BE2C (cell line): ENCODE measurements around the gene CTSK.
A peak's percentile ranks its signal among the peaks of the same experiment; 100 is the strongest.
"Not testable (repeated sequence)": the region's sequence is repeated elsewhere in the genome, so short reads cannot be mapped to it uniquely, and the experiment has no call there.

Source experiments
- DNase-seq: peaks from one replicate; pipeline ENCODE4 v3.0.0-alpha.2; 2020
- H3K27me3 ChIP-seq: fragments of 250-450 bp; sonication (Bioruptor Pico); 2 replicates; pipeline ENCODE4 v1.5.1; 2020; ENCODE audit warnings: mild to moderate bottlenecking
- H3K36me3 ChIP-seq: fragments of 250-450 bp; sonication (Bioruptor Pico); 2 replicates; pipeline ENCODE4 v1.5.1; 2020; ENCODE audit warnings: mild to moderate bottlenecking
- H3K4me1 ChIP-seq: fragments of 250-450 bp; sonication (Bioruptor Pico); 2 replicates; pipeline ENCODE4 v1.5.1; 2020
- H3K4me3 ChIP-seq: 2 replicates; pipeline ENCODE4 v1.5.1; 2011; ENCODE audit warnings: low read depth, low read length
- H3K9me3 ChIP-seq: fragments of 250-450 bp; sonication (Bioruptor Pico); 2 replicates; pipeline ENCODE4 v1.5.1; 2020
- CTCF ChIP-seq: IDR thresholded peaks from 2 replicates; pipeline ENCODE4 v1.5.1; 2012; ENCODE audit warnings: mild to moderate bottlenecking, low read depth, low read length

Gene CTSK

GRCh38 chr1:150841626-150842025 lies 33.6 kb upstream of the CTSK start:
- TF ChIP-seq CTCF, result no peak
- Histone ChIP-seq H3K4me1 (peaks cover 3% of the 10 kb centered on the region; the same call in 1 of the 2 replicates), H3K4me3 (no peak overlapping the region), H3K36me3 (peaks cover 7% of the 10 kb centered on the region; the same call in 1 of the 2 replicates), H3K9me3 (no peaks in the 10 kb centered on the region; the same call in 1 of the 2 replicates), H3K27me3 (no peaks in the 10 kb centered on the region)
- DNase-seq, result no peak

- not testable (repeated sequence) for H3K4me1 ChIP-seq, H3K4me3 ChIP-seq, DNase-seq, H3K27me3 ChIP-seq, H3K9me3 ChIP-seq
- peaks cover 13% of the 10 kb centered on the region for H3K36me3 ChIP-seq
These were observed 32.8 kb upstream of the CTSK start for GRCh38 chr1:150840850-150841249.

- no peak for TF ChIP-seq CTCF
- peaks cover 22% of the 10 kb centered on the region for H3K36me3 ChIP-seq
- no peaks in the 10 kb centered on the region; the same call in 1 of the 2 replicates for H3K9me3 ChIP-seq
- H3K4me1 ChIP-seq, result no peaks in the 10 kb centered on the region
- DNase-seq, result no peak
- no peaks in the 10 kb centered on the region for H3K27me3 ChIP-seq
- H3K4me3 ChIP-seq, result no peak overlapping the region
These were observed 28.2 kb upstream of the CTSK start for GRCh38 chr1:150836129-150836773.

GRCh38 chr1:150833961-150834360 lies 25.9 kb upstream of the CTSK start:
- not testable (repeated sequence) for H3K4me1 ChIP-seq, DNase-seq, H3K9me3 ChIP-seq, H3K4me3 ChIP-seq, H3K27me3 ChIP-seq
- peaks cover 29% of the 10 kb centered on the region for H3K36me3 ChIP-seq

GRCh38 chr1:150832597-150832996 lies 24.5 kb upstream of the CTSK start:
- no peak for DNase-seq
- Histone ChIP-seq H3K36me3 (peaks cover 32% of the 10 kb centered on the region), H3K9me3 (no peaks in the 10 kb centered on the region; the same call in 1 of the 2 replicates), H3K4me3 (no peak overlapping the region), H3K27me3 (no peaks in the 10 kb centered on the region), H3K4me1 (no peaks in the 10 kb centered on the region)
- no peak for TF ChIP-seq CTCF

GRCh38 chr1:150829751-150830150 lies 21.7 kb upstream of the CTSK start:
- no peaks in the 10 kb centered on the region for H3K4me1 ChIP-seq
- DNase-seq, result no peak
- H3K27me3 ChIP-seq, result no peaks in the 10 kb centered on the region
- no peak overlapping the region for H3K4me3 ChIP-seq
- H3K36me3 ChIP-seq, result peaks cover 29% of the 10 kb centered on the region
- TF ChIP-seq CTCF, result peak; percentile 49
- no peaks in the 10 kb centered on the region for H3K9me3 ChIP-seq

- Histone ChIP-seq H3K36me3 (peaks cover 20% of the 10 kb centered on the region), H3K9me3 (no peaks in the 10 kb centered on the region), H3K27me3 (no peaks in the 10 kb centered on the region), H3K4me3 (no peak overlapping the region), H3K4me1 (no peaks in the 10 kb centered on the region)
- TF ChIP-seq CTCF, result no peak
- no peak for DNase-seq
These were observed 18.2 kb upstream of the CTSK start for GRCh38 chr1:150826299-150826698.
